NT2/D1 (cell line): ENCODE results near the gene LARP4B.

Experiments used
- SUZ12 ChIP-seq: IDR thresholded peaks from 2 replicates; pipeline ENCODE4 v1.6.1; 2011; ENCODE audit not compliant: insufficient read length, insufficient read depth; ENCODE audit errors: extremely low read depth
- YY1 ChIP-seq: IDR thresholded peaks from 2 replicates; pipeline ENCODE4 v1.6.1; 2011; ENCODE audit not compliant: insufficient read length, insufficient read depth

DNA sequence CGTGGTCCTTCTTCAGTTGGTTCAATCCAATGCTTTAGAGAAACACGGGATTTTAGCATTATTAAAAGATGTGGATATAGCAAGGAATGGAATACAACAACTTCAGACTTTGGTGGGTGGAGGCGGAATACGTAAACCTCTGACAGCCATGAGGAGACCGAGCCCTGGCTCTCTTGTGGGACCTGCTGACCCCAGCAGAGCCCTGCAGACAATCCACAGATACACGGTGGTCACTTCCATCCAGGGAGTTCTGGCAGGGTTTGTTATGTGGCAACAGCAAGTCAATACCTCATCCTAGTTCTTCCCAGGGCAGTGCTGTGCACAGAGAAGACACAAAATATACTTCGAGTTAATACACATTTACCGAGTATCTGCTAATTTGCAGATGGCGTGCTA is 123.5 kb downstream of the LARP4B start:
- no peak for TF ChIP-seq YY1
- TF ChIP-seq SUZ12: no peak
